Measurements from ENCODE around the gene ARL6. TPM values are rescaled to one million over a fixed set of nuclear protein-coding genes. Genes with fewer than 3 reads are reported as not detected.
A peak's percentile ranks its signal among the peaks of the same experiment; 100 is the strongest.

Gene ARL6
- total RNA-seq, 1 experiment from 2014 or later, result 7.1 TPM

- Mint-ChIP-seq H3K36me3 (ENCODE audit: insufficient read depth in 1 of 3, low read depth in 3 of 3) (no peaks in the 10 kb centered on the region), H3K27ac (no peak overlapping the region), H3K27me3 (ENCODE audit: low read depth) (peaks cover 32% of the 10 kb centered on the region), H3K4me1 (peaks cover 24 to 26% of the 10 kb centered on the region in 2 experiments), H3K4me3 (peak overlapping the region; percentile 99), H3K9me3 (no peaks in the 10 kb centered on the region)
- H2BK20ac ChIP-seq (ENCODE audit: low read depth, low read length, poor library complexity, severe bottlenecking), result no peak overlapping the region
- no peak overlapping the region for H4K91ac ChIP-seq (ENCODE audit: insufficient read length, low read depth, low read length)
- no peak overlapping the region for H3K27ac ChIP-seq (ENCODE audit: insufficient read length, low read depth, low read length)
- H3K23ac ChIP-seq (ENCODE audit: insufficient read length, low read depth, low read length), result no peak overlapping the region
- H3K79me1 ChIP-seq (ENCODE audit: insufficient read depth, low read depth, low read length, poor library complexity, severe bottlenecking), result no peaks in the 10 kb centered on the region
- H2BK15ac ChIP-seq (ENCODE audit: low read depth, low read length), result no peak overlapping the region
- peak overlapping the region; percentile 90 for H3K4me2 ChIP-seq (ENCODE audit: insufficient read depth, insufficient read length, low read length)
- no peaks in the 10 kb centered on the region; the same call in 1 of the 2 replicates for H3K79me2 ChIP-seq (ENCODE audit: insufficient read depth, low read length)
- H3K4me1 ChIP-seq (ENCODE audit: insufficient read depth, low read length), result no peaks in the 10 kb centered on the region
- H4K5ac ChIP-seq (ENCODE audit: insufficient read length, low read depth, low read length), result no peak overlapping the region
- no peak overlapping the region for H2BK120ac ChIP-seq (ENCODE audit: low read depth, low read length, poor library complexity, severe bottlenecking)
- no peak overlapping the region for H4K8ac ChIP-seq (replicated peaks; ENCODE audit: insufficient read length, low read depth, low read length)
- peaks cover 12% of the 10 kb centered on the region for H3K23me2 ChIP-seq (ENCODE audit: insufficient read length, low read depth, low read length, poor library complexity, severe bottlenecking)
- no peak overlapping the region for H2AK5ac ChIP-seq (ENCODE audit: insufficient read length, low read length)
- no CpG with 5 or more reads among the region's 23 CpGs for WGBS (ENCODE audit: extremely low coverage, insufficient read length, low lambda C conversion rate)
- H3K4ac ChIP-seq (ENCODE audit: low read depth, low read length), result no peak overlapping the region
- no peak overlapping the region for H2BK12ac ChIP-seq (ENCODE audit: insufficient read length, low read depth, low read length)
- H3K9me3 ChIP-seq (ENCODE audit: control insufficient read depth, low read depth, low read length), result no peaks in the 10 kb centered on the region
- DNase-seq, result peak; percentile 55
- H3T11ph ChIP-seq (ENCODE audit: low read length), result no peak overlapping the region
- H3K27me3 ChIP-seq (ENCODE audit: insufficient read depth, low read length), result peaks cover 2% of the 10 kb centered on the region; the same call in 1 of the 2 replicates
- TF ChIP-seq CTCF (conservative IDR thresholded peaks at IDR 0.05), result no peak
- H2AFZ ChIP-seq (ENCODE audit: low read length), result no peak overlapping the region
- H3K56ac ChIP-seq (ENCODE audit: insufficient read length, low read depth, low read length), result no peak overlapping the region
- no peaks in the 10 kb centered on the region for H4K20me1 ChIP-seq (ENCODE audit: control insufficient read depth, insufficient read depth, insufficient read length)
- no peak overlapping the region for H3K9ac ChIP-seq (ENCODE audit: extremely low read depth, insufficient read length, low read length)
- H2BK5ac ChIP-seq (ENCODE audit: insufficient read length, low read length), result no peak overlapping the region
- no peak overlapping the region for H3K14ac ChIP-seq (ENCODE audit: insufficient read depth, low read length)
- no peak overlapping the region for H3K18ac ChIP-seq (ENCODE audit: insufficient read length, low read depth, low read length)
These were observed 56.8 kb downstream of the ARL6 start for GRCh38 chr3:97821287-97821773.
